Erythroblast (primary cell): ENCODE results near the gene RFPL4A.

Source experiments
- GATA1 ChIP-seq: IDR thresholded peaks from 2 replicates; pipeline ENCODE4 v1.6.1; 2011; ENCODE audit warnings: low read depth, mild to moderate bottlenecking, control low read depth, low read length, moderate library complexity
- POLR2A ChIP-seq: IDR thresholded peaks from 2 replicates; pipeline ENCODE4 v1.6.1; 2011; ENCODE audit warnings: mild to moderate bottlenecking, low read length

GRCh38 chr19:55711719-55712118 lies 47.2 kb upstream of the RFPL4A start:
- TF ChIP-seq POLR2A = no peak
- no peak for TF ChIP-seq GATA1
